ENCODE data around the gene FHOD3. TPM values are rescaled to one million over a fixed set of nuclear protein-coding genes. Genes with fewer than 3 reads are reported as not detected.

The FHOD3 gene
- total RNA-seq, 1 experiment from 2014 or later, result 22.7 TPM

DNA sequence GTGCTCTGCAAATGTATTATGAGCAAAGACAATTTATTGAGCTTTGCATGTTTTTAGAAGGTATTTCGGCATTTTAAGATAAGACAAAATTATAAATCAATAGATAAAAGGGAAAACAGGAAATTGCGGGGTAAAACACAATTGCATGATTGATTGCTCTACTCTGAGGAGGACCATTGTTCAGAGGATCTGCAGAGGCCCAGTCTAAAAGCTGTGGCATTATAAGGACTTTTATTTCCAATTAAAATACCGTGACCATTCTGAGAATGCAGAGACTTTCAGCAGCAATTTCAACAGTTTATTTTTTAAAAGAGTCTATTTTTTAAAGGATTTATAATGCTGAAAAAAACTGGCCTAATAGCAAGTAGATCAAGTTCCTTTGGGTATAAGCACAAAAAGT, 469.3 kb downstream of the FHOD3 start:
- no peaks in the 10 kb centered on the region for H3K4me1 ChIP-seq (ENCODE audit: control insufficient read depth, insufficient read depth, low read length)
- ATAC-seq (no peak), DNase-seq (ENCODE audit: low read depth, low spot score) (no peak)
- H3K36me3 ChIP-seq (ENCODE audit: control insufficient read depth, insufficient read depth, low read length), result no peaks in the 10 kb centered on the region
- TF ChIP-seq, protein P1, sequence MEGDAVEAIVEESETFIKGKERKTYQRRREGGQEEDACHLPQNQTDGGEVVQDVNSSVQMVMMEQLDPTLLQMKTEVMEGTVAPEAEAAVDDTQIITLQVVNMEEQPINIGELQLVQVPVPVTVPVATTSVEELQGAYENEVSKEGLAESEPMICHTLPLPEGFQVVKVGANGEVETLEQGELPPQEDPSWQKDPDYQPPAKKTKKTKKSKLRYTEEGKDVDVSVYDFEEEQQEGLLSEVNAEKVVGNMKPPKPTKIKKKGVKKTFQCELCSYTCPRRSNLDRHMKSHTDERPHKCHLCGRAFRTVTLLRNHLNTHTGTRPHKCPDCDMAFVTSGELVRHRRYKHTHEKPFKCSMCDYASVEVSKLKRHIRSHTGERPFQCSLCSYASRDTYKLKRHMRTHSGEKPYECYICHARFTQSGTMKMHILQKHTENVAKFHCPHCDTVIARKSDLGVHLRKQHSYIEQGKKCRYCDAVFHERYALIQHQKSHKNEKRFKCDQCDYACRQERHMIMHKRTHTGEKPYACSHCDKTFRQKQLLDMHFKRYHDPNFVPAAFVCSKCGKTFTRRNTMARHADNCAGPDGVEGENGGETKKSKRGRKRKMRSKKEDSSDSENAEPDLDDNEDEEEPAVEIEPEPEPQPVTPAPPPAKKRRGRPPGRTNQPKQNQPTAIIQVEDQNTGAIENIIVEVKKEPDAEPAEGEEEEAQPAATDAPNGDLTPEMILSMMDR (IDR thresholded peaks at IDR 0.05), result no peak
- TF ChIP-seq TCF7L2 (IDR thresholded peaks at IDR 0.05; ENCODE audit: low read depth, low read length) (no peak), SIN3A (IDR thresholded peaks at IDR 0.05; ENCODE audit: borderline replicate concordance, insufficient read depth, low read depth, low read length) (no peak), POLR2AphosphoS5 (IDR thresholded peaks at IDR 0.05; ENCODE audit: low read depth, low read length) (no peak)
- TF ChIP-seq, protein P2, sequence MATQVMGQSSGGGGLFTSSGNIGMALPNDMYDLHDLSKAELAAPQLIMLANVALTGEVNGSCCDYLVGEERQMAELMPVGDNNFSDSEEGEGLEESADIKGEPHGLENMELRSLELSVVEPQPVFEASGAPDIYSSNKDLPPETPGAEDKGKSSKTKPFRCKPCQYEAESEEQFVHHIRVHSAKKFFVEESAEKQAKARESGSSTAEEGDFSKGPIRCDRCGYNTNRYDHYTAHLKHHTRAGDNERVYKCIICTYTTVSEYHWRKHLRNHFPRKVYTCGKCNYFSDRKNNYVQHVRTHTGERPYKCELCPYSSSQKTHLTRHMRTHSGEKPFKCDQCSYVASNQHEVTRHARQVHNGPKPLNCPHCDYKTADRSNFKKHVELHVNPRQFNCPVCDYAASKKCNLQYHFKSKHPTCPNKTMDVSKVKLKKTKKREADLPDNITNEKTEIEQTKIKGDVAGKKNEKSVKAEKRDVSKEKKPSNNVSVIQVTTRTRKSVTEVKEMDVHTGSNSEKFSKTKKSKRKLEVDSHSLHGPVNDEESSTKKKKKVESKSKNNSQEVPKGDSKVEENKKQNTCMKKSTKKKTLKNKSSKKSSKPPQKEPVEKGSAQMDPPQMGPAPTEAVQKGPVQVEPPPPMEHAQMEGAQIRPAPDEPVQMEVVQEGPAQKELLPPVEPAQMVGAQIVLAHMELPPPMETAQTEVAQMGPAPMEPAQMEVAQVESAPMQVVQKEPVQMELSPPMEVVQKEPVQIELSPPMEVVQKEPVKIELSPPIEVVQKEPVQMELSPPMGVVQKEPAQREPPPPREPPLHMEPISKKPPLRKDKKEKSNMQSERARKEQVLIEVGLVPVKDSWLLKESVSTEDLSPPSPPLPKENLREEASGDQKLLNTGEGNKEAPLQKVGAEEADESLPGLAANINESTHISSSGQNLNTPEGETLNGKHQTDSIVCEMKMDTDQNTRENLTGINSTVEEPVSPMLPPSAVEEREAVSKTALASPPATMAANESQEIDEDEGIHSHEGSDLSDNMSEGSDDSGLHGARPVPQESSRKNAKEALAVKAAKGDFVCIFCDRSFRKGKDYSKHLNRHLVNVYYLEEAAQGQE (IDR thresholded peaks at IDR 0.05; ENCODE audit: insufficient read depth in 1 of 2, low read depth in 2 of 2, low read length in 1 of 2), result no peak
- no peak overlapping the region for H3K27ac ChIP-seq (ENCODE audit: low read length)
- intact Hi-C loops (cut with micrococcal nuclease; ENCODE audit: unreplicated experiment), result no loop called here
- CTCF ChIA-PET, result no interaction called here
- POLR2A ChIA-PET, result no interaction called here
- H3K27me3 ChIP-seq (ENCODE audit: control insufficient read depth, insufficient read depth, low read length), result no peaks in the 10 kb centered on the region
- H3K4me3 ChIP-seq (ENCODE audit: low read depth in 2 of 2, low read length in 2 of 2), result no peak overlapping the region
- H3K9me3 ChIP-seq (ENCODE audit: control insufficient read depth, insufficient read depth, low read depth, low read length), result no peaks in the 10 kb centered on the region
- in situ Hi-C loops (cut with HindIII; ENCODE audit: low pct_unique_long_range_greater_than_20kb, low sequenced_read_pairs), result no loop called here
- BruUV-seq (replicated peaks), result no TSS peak

DNA sequence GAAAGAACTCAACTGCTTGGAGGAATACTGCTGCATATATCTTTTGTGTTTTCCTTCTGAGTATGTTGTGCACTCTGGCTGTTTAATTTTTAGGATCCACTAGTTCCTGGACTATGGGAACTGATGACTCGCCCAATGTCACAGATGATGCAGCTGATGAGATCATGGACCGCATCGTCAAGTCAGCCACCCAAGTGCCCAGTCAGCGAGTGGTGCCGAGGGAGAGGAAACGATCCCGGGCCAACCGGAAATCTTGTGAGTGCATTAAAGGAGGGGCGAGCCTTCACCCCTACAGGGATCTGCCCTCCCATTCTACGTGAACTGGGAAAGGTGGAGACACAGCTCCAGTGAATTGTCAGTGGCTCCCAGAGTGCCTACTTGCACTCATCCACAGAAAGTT, 471.7 kb downstream of the FHOD3 start:
- in situ Hi-C loops (cut with HindIII; ENCODE audit: low pct_unique_long_range_greater_than_20kb, low sequenced_read_pairs), result no loop called here
- intact Hi-C loops (cut with micrococcal nuclease; ENCODE audit: unreplicated experiment), result no loop called here
- no TSS peak for BruUV-seq (replicated peaks)

DNA sequence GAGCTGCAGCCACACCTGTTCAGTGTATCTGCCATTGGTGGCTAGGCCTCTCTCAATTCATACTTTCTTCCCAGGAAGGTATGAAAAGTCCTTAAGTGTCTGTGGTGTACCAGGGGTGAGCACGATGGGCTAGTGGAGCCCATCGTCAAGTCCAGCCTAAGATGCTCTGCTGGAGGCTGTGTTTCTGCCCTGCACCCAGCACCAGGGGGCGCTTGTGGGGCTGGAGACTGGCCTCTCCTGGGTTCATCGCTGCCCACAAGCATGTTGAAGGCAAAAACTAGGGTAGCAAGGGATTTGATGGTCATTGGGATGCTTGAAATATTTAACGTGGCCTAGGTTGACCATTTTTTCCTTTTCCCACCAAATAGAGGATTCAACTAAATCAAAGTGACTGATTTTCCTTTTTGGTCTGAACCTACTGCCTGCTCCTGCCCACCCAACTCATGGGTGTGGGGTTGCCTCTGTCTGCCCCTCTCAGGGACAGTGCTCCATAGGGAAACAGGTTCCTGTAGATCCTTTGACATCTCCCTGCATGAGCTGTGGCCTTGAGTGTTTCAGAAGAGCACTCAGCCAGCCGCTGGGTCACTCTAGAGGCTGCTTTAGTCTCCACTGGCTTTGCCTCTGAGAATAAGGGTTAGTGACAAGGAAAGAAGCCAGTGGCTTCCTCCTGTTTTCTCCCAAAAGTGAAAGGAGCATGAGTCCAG, 472.2 kb downstream of the FHOD3 start:
- CTCF ChIA-PET, result no interaction called here

More for the DNA sequence above, 471.7 kb downstream of the FHOD3 start:
- POLR2A ChIA-PET, result no interaction called here
- Histone ChIP-seq H3K4me3 (ENCODE audit: low read depth in 2 of 2, low read length in 2 of 2) (no peak overlapping the region), H3K36me3 (ENCODE audit: control insufficient read depth, insufficient read depth, low read length) (no peaks in the 10 kb centered on the region), H3K4me1 (ENCODE audit: control insufficient read depth, insufficient read depth, low read length) (no peaks in the 10 kb centered on the region), H3K27ac (ENCODE audit: low read length) (no peak overlapping the region), H3K9me3 (ENCODE audit: control insufficient read depth, insufficient read depth, low read depth, low read length) (no peaks in the 10 kb centered on the region), H3K27me3 (ENCODE audit: control insufficient read depth, insufficient read depth, low read length) (no peaks in the 10 kb centered on the region)
- CTCF ChIA-PET, result no interaction called here
- no peak for ATAC-seq
- DNase-seq (ENCODE audit: low read depth, low spot score), result no peak
- TF ChIP-seq SIN3A (IDR thresholded peaks at IDR 0.05; ENCODE audit: borderline replicate concordance, insufficient read depth, low read depth, low read length) (no peak), TCF7L2 (IDR thresholded peaks at IDR 0.05; ENCODE audit: low read depth, low read length) (no peak), POLR2AphosphoS5 (IDR thresholded peaks at IDR 0.05; ENCODE audit: low read depth, low read length) (no peak)

More for the DNA sequence above, 472.2 kb downstream of the FHOD3 start:
- TF ChIP-seq POLR2AphosphoS5 (IDR thresholded peaks at IDR 0.05; ENCODE audit: low read depth, low read length), result no peak
- TF ChIP-seq, protein P1 (IDR thresholded peaks at IDR 0.05), result peak; percentile 55; the same call in 1 of the 2 replicates
- POLR2A ChIA-PET, result no interaction called here
- Histone ChIP-seq H3K27me3 (ENCODE audit: control insufficient read depth, insufficient read depth, low read length) (no peaks in the 10 kb centered on the region), H3K27ac (ENCODE audit: low read length) (no peak overlapping the region), H3K4me3 (ENCODE audit: low read depth in 2 of 2, low read length in 2 of 2) (no peak overlapping the region), H3K4me1 (ENCODE audit: control insufficient read depth, insufficient read depth, low read length) (no peaks in the 10 kb centered on the region), H3K9me3 (ENCODE audit: control insufficient read depth, insufficient read depth, low read depth, low read length) (no peaks in the 10 kb centered on the region), H3K36me3 (ENCODE audit: control insufficient read depth, insufficient read depth, low read length) (no peaks in the 10 kb centered on the region)
- no peak for DNase-seq (ENCODE audit: low read depth, low spot score)
- ATAC-seq, result no peak
- no TSS peak for BruUV-seq (replicated peaks)
- intact Hi-C loops (cut with micrococcal nuclease; ENCODE audit: unreplicated experiment), result no loop called here
- in situ Hi-C loops (cut with HindIII; ENCODE audit: low pct_unique_long_range_greater_than_20kb, low sequenced_read_pairs), result no loop called here

All from Panc1 (cell line).